Body of pancreas (tissue), 4 donors: Measurements from ENCODE around the gene ABR.
A peak's percentile ranks its signal among the peaks of the same experiment; 100 is the strongest.

Experiments
- POLR2A ChIP-seq, 3 donors: fragments of 450-650 bp; IDR thresholded peaks; one replicate each; pipeline ENCODE4 v1.6.1; 2016; ENCODE audit warnings: antibody characterized with exemption in 3 of 3, mild to moderate bottlenecking in 2 of 3
- TF ChIP-seq, protein P1 (sequence below), 7 experiments: fragments of 450-650 bp in 4 of 7; fragments of 200-600 bp in 3 of 7; sonication (generic) in 3 of 7; IDR thresholded peaks; one replicate each; pipeline ENCODE4 v1.5.1; 2016 to 2019; ENCODE audit warnings: antibody characterized with exemption in 7 of 7

DNA sequence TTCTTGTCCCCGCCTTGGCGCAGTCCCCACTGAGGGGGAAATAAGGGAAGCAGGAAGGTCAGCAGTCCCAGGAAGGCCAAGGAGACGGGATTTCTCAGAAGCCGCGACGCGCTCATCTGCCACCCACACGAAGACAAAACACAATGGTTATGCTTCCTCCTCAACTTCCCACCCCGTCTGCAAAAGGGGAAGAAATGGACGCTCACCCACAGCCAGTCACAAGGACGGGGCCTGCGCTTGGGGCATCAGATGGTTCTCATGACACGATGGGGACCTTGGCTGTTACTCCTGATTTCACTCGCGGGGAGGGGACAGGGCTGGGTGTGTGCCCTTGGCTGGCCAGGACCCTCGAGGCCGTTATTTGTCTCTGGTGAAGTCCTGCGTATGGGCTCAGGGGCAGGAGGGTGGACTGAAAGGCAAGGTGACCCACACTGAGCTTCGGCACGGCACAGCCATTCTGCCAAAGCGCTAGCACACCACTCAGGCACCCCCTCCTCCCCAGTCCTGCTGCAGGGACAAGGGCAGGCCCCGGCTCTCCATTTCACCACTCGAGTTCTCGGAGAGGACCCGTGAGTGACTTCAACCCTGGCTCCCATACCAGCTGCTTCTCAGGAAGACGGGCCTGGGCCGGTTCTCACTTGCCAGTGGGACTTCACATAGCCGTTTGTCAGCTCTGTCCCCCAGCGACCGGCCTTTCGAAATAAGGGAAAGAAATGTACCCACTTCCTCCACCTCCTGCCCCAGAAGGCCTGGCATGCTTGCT, 84.5 kb downstream of the ABR start:
- TF ChIP-seq POLR2A (IDR thresholded peaks at IDR 0.05), result peak in 1 of 3 donors; percentile 16
- TF ChIP-seq, protein P1, sequence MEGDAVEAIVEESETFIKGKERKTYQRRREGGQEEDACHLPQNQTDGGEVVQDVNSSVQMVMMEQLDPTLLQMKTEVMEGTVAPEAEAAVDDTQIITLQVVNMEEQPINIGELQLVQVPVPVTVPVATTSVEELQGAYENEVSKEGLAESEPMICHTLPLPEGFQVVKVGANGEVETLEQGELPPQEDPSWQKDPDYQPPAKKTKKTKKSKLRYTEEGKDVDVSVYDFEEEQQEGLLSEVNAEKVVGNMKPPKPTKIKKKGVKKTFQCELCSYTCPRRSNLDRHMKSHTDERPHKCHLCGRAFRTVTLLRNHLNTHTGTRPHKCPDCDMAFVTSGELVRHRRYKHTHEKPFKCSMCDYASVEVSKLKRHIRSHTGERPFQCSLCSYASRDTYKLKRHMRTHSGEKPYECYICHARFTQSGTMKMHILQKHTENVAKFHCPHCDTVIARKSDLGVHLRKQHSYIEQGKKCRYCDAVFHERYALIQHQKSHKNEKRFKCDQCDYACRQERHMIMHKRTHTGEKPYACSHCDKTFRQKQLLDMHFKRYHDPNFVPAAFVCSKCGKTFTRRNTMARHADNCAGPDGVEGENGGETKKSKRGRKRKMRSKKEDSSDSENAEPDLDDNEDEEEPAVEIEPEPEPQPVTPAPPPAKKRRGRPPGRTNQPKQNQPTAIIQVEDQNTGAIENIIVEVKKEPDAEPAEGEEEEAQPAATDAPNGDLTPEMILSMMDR (IDR thresholded peaks at IDR 0.05), result no peak
